Immature natural killer cell (primary cell): ENCODE measurements around the gene ANKRD28. TPM values are rescaled to one million over a fixed set of nuclear protein-coding genes. Genes with fewer than 3 reads are reported as not detected.
A peak's percentile ranks its signal among the peaks of the same experiment; 100 is the strongest.

ENCODE experiments used
- DNase-seq, 3 donors: peaks; one replicate each; pipeline ENCODE4 v3.0.0; 2022; ENCODE audit warnings: mixed read lengths in 1 of 3
- H3K27ac Mint-ChIP-seq, 6 donors: one replicate each; pipeline ENCODE4 v1.8.0; 2020; ENCODE audit warnings: mixed read lengths in 6 of 6, mild to moderate bottlenecking in 5 of 6, inconsistent platforms in 4 of 6, moderate library complexity in 3 of 6
- H3K27me3 Mint-ChIP-seq, 3 donors: one replicate each; pipeline ENCODE4 v1.8.0; 2020 to 2021; ENCODE audit warnings: low read depth in 3 of 3, mild to moderate bottlenecking in 3 of 3, mixed read lengths in 3 of 3, moderate library complexity in 3 of 3, inconsistent platforms in 1 of 3
- H3K36me3 Mint-ChIP-seq, 3 donors: one replicate each; pipeline ENCODE4 v1.8.0; 2020; ENCODE audit warnings: mixed read lengths in 3 of 3, inconsistent platforms in 2 of 3, mild to moderate bottlenecking in 2 of 3
- H3K4me1 Mint-ChIP-seq, 2 donors: one replicate each; pipeline ENCODE4 v1.8.0; 2020; ENCODE audit warnings: inconsistent platforms in 2 of 2, mild to moderate bottlenecking in 2 of 2, mixed read lengths in 2 of 2, moderate library complexity in 1 of 2
- H3K4me3 Mint-ChIP-seq, 5 donors: one replicate each; pipeline ENCODE4 v1.8.0; 2020; ENCODE audit warnings: mild to moderate bottlenecking in 5 of 5, mixed read lengths in 5 of 5, inconsistent platforms in 3 of 5, moderate library complexity in 3 of 5
- H3K9me3 Mint-ChIP-seq, 6 donors: one replicate each; pipeline ENCODE4 v1.8.0; 2020; ENCODE audit warnings: mild to moderate bottlenecking in 6 of 6, mixed read lengths in 6 of 6, inconsistent platforms in 4 of 6, moderate library complexity in 3 of 6
- polyA plus RNA-seq, 3 donors: library from polyadenylated mRNA; unstranded; fragments of 300-500 nt; fragmentation: Illumina TruSeq; gene quantifications; one replicate each; pipeline ENCODE4 v1.2.3, GENCODE V29; 2021

ANKRD28 gene
- polyA plus RNA-seq, 3 donors from 2014 or later: 5.2 to 9.6 (median 5.9) TPM

DNA sequence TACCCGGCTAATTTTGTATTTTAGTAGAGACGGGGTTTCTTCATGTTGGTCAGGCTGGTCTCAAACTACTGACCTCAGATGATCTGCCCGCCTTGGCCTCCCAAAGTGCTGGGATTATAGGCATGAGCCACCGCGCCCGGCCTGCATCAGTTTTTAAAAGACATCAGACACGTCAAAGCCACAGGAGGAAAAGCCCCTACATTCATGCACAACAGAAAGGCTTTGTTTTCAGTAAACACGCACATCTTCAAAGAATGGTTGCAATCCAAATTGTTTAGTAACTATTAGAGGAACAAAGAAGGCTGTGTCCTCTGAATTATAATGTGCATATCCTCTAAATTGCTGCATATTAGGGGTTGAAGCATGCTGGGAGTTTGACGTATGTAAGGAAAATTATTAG is 142.9 kb downstream of the ANKRD28 start:
- Mint-ChIP-seq H3K27me3 (peaks cover 6 to 13% (median 7%) of the 10 kb centered on the region in 3 donors), H3K4me1 (peaks cover 19 to 29% of the 10 kb centered on the region in 2 donors), H3K4me3 (no peak overlapping the region), H3K27ac (no peak overlapping the region), H3K9me3 (peaks cover 16 to 27% (median 20%) of the 10 kb centered on the region in 6 donors), H3K36me3 (peaks cover 14 to 35% (median 26%) of the 10 kb centered on the region in 3 donors)
- DNase-seq: no peak

DNA sequence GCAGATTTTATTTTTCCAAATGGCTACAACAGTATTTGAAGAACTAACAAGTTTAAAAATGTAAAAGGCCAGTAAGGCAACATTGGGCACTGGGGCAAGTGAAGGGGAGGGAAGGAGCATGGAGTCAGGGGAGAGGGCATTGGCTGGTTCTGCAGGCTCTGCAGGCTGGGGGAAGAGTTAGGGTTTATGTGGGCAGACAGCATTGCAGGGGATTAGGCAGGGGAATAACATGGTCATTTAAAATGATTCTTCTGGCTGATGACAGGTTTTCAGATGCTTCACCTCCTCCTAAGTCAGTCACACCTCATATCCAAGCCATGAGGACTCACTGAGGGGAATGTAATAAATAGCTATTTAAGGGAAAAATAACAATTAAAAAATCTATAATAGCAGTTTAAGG is 143.7 kb downstream of the ANKRD28 start:
- Mint-ChIP-seq H3K27me3 (peaks cover 6 to 13% (median 7%) of the 10 kb centered on the region in 3 donors), H3K36me3 (peaks cover 14 to 35% (median 31%) of the 10 kb centered on the region in 3 donors), H3K9me3 (peaks cover 16 to 27% (median 20%) of the 10 kb centered on the region in 6 donors), H3K4me1 (peaks cover 21 to 29% of the 10 kb centered on the region in 2 donors), H3K4me3 (no peak overlapping the region), H3K27ac (peak overlapping the region in 1 of 6 donors; percentile 60)
- no peak for DNase-seq

DNA sequence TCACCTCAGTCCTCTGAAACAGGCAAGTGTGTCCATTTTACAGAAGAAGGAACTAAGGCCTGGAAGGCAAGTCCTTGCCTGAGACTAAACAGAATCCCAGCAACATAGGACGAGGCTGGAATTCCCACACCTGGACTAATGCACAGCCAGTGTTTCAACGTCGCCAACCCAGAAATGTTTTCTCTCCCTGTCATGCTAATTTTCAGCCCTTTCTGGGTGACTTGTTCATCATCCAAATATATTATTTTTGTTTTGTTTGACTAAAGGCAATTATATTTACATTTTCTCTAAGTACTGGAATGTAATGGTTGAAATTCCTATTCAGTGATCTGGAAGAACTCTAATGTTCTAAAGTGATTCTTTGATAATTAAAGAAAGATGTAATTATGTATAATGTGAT is 144.5 kb downstream of the ANKRD28 start:
- Mint-ChIP-seq H3K9me3 (peaks cover 16 to 25% (median 20%) of the 10 kb centered on the region in 6 donors), H3K4me1 (peaks cover 23 to 33% of the 10 kb centered on the region in 2 donors), H3K4me3 (no peak overlapping the region), H3K36me3 (peaks cover 14 to 31% (median 29%) of the 10 kb centered on the region in 3 donors), H3K27me3 (peaks cover 6 to 13% (median 7%) of the 10 kb centered on the region in 3 donors), H3K27ac (no peak overlapping the region)
- DNase-seq: no peak

DNA sequence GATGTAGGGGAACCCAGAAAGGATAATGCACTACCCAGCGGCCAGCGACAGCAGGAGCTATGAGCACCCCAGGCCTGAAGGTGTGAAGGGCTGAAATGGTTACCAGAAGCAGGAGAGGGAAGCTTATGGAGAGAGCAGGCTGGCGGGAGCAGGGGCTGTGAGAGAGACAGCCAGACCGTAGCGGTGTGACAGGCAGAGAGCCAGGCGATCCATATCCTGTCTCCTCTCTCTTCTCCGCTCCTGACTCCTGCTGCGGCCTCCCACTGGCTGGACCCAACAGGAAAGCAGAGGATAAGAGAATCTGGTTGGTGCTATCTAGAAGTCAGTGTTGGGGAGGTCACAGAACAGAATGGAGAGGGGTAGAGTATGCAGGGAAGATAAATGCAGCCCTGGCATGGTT is 146.4 kb downstream of the ANKRD28 start:
- H3K27ac Mint-ChIP-seq: no peak overlapping the region
- no peak for DNase-seq
- peaks cover 8 to 17% (median 15%) of the 10 kb centered on the region in 3 donors for H3K27me3 Mint-ChIP-seq
- H3K4me3 Mint-ChIP-seq: no peak overlapping the region
- H3K9me3 Mint-ChIP-seq: peaks cover 9 to 16% (median 13%) of the 10 kb centered on the region in 6 donors
- H3K36me3 Mint-ChIP-seq: peaks cover 9 to 26% (median 25%) of the 10 kb centered on the region in 3 donors
- H3K4me1 Mint-ChIP-seq: peaks cover 36 to 42% of the 10 kb centered on the region in 2 donors

DNA sequence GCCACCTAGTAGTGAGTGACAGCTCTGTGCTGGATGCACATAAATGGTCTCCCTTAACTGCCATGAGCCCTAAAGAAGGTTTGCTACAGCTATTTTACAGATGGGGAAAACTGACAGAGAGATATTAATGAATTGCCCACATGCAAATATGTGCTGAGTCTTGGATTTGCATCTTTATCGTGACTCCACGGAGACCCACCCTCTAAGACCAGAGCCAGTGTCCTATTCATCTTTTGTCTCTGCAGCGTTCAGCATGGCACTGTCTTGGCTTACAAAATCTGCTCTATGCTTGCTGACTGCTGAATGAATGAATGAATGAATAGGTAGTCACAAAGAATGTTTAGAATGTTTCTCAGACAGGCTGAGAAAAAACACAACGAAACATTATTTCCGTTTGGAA is 147.9 kb downstream of the ANKRD28 start:
- Mint-ChIP-seq H3K4me1 (peaks cover 51 to 57% of the 10 kb centered on the region in 2 donors), H3K4me3 (peak overlapping the region in 3 of 5 donors; percentile 14 to 48 (median 22)), H3K9me3 (peaks cover under 1 to 3% (median 2%) of the 10 kb centered on the region in 6 donors), H3K27me3 (peaks cover 8 to 14% (median 12%) of the 10 kb centered on the region in 3 donors), H3K36me3 (peaks cover 5 to 22% (median 12%) of the 10 kb centered on the region in 3 donors), H3K27ac (no peak overlapping the region)
- no peak for DNase-seq

DNA sequence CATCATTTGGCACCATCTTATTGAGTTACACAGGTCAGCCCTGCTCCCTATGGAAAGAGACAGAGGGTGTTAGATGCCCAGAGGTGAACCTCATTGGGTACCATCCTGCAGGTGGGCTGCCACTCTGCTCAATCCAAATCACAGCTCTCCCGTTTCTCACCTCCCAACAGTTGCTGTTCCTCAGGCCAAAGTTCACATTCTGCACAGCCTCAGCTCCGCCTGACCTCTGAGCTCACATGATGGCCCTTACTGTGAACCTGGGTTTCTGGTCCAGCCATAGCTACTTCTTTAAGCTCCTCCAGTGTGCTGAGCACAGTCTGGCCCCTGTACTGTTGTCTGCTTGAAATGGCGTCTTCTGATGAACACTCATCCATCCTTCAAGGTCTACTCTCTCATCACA is 148.4 kb downstream of the ANKRD28 start:
- Mint-ChIP-seq H3K9me3 (peaks cover 0 to 2% (median under 1%) of the 10 kb centered on the region in 6 donors), H3K4me1 (peaks cover 54 to 62% of the 10 kb centered on the region in 2 donors), H3K27me3 (peaks cover 8 to 14% (median 12%) of the 10 kb centered on the region in 3 donors), H3K4me3 (peak overlapping the region in 4 of 5 donors; percentile 8 to 48 (median 18)), H3K27ac (no peak overlapping the region), H3K36me3 (peaks cover 5 to 21% (median 12%) of the 10 kb centered on the region in 3 donors)
- no peak for DNase-seq

DNA sequence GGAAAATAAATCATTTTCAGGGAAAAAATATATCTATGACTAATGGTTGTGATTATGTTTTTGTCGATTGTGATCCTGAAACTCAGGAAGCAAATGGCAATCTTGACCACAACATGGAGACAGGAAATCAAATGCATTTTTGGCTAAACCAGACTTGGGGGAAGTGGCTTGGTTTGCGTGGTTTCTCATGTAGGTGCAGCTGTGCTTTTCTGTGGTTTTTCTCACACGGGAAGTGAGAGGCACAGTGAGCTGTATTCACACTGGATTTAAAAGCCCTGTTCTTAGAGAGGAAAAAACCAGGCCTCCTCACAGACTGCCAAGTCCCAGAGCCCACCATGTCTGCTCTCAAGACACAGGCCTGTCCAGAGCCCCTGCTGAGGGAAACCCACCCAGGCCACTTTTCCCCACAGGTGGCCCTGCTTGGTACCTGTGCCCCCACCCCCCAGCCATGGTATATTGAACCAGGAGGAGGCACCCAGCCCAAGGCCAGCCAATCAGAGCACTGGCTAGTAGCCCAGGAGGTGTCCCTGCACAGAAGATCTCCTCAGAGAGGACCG is 150.1 kb downstream of the ANKRD28 start:
- peak overlapping the region; percentile 17 to 79 (median 48) for H3K27ac Mint-ChIP-seq
- H3K36me3 Mint-ChIP-seq: peaks cover 3 to 26% (median 4%) of the 10 kb centered on the region in 3 donors
- H3K27me3 Mint-ChIP-seq: peaks cover 8 to 12% (median 10%) of the 10 kb centered on the region in 3 donors
- peak; percentile 71 to 73 (median 72) for DNase-seq
- no peaks in the 10 kb centered on the region for H3K9me3 Mint-ChIP-seq
- peaks cover 54 to 62% of the 10 kb centered on the region in 2 donors for H3K4me1 Mint-ChIP-seq
- peak overlapping the region; percentile 70 to 83 (median 77) for H3K4me3 Mint-ChIP-seq

DNA sequence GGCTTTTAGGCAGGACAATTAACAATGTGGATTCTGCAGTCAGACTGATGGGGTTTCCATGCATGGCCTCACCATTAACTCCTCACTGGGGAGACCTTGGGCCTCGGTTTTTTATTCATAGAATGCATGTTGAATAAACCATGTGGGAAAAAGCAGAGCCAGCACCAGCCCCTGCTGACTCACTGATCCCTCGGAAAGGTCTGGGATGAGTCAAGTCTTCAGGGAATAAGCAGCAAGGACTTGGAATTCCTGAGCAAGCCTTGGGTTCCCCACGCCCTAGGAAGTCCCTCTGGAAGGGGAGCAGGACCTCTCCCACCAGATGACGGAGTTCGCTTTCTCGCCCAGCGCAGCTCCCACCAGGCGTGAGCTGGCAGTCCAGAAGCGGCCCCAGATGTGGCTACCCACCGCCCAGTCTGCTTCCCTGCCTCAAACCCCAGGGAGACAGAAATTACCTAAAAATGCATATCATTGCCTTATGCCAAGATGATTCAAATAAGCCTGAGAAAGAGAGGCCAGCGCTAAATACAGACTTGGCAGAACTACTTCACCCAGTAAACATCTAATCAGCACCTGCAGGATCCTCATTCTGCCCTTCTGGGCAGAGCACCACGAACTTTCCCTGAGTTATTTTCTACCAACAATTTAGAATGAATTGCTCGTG is 150.8 kb downstream of the ANKRD28 start:
- Mint-ChIP-seq H3K4me1 (peaks cover 54 to 62% of the 10 kb centered on the region in 2 donors), H3K27me3 (peaks cover 8 to 10% (median 10%) of the 10 kb centered on the region in 3 donors)

DNA sequence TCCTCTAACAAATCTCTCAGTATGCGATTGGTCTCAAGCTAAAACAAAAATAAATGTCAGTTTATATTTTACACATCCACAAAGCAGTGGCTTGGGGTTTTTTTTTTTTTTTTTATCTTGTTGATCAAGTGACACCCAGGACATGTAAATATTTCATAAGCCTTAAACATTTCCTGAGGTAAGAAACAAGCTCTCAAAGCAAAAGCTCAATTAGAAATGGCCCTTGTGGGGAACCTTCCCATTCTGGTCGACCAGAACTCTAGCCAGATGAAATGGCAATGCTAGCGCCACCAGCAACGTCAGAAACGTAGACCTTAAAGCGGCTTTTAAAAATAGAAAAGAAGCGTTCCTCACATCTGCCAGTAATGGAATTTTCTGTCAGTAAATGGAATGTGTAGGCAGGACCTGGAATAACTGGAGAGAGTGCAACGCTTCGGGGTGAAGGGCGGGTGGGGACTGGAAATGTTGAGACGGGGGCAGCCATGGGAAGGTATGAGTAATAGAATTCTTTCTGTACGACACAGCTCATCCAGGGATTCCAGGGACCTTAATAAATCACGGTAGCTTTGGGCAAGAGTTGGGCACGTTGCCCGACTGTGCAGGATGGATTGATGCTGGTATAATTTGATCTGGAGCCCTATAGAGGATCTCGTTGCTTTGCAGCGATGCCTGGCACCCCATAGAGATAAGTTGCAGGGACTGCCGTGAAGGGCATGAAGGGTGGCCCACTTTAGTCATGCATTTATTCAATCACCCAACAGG is 151.9 kb downstream of the ANKRD28 start:
- H3K4me1 Mint-ChIP-seq: peaks cover 54 to 62% of the 10 kb centered on the region in 2 donors
- H3K27ac Mint-ChIP-seq: peak overlapping the region; percentile 41 to 87 (median 66)
- peaks cover 3 to 31% (median 14%) of the 10 kb centered on the region in 3 donors for H3K36me3 Mint-ChIP-seq

More for the DNA sequence above, 150.8 kb downstream of the ANKRD28 start:
- Mint-ChIP-seq H3K36me3 (peaks cover 3 to 32% (median 7%) of the 10 kb centered on the region in 3 donors), H3K27ac (peak overlapping the region; percentile 17 to 79 (median 42)), H3K4me3 (peak overlapping the region; percentile 70 to 83 (median 77)), H3K9me3 (no peaks in the 10 kb centered on the region)
- no peak for DNase-seq

DNA sequence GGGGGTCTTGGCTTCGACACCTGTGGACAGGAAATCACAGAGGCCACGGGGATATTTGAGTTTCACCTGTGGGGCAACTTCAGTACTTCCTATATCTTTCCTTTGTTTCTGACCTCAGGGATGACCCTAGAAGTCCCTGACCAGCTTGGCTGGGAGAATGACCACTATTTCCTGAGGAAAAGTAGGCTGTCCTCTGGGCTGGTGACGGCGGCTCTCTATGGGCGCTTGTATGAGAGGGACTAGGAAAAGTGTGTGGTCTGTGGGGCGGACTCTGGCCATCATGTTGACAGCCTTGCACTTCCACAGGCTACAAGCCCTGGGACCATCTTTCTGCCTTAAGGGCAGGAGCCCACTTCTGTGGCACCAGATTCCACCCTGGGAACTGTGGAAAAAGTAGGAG is 152.5 kb downstream of the ANKRD28 start:
- Mint-ChIP-seq H3K9me3 (no peaks in the 10 kb centered on the region), H3K4me3 (peak overlapping the region; percentile 70 to 83 (median 77)), H3K27ac (peak overlapping the region in 5 of 6 donors; percentile 41 to 87 (median 60)), H3K27me3 (peaks cover 2 to 7% (median 4%) of the 10 kb centered on the region in 3 donors), H3K36me3 (peaks cover 3 to 31% (median 11%) of the 10 kb centered on the region in 3 donors), H3K4me1 (peaks cover 54 to 58% of the 10 kb centered on the region in 2 donors)
- no peak for DNase-seq

More for the DNA sequence above, 151.9 kb downstream of the ANKRD28 start:
- H3K4me3 Mint-ChIP-seq: peak overlapping the region; percentile 70 to 83 (median 77)
- no peaks in the 10 kb centered on the region for H3K9me3 Mint-ChIP-seq
- DNase-seq: peak; percentile 28 to 34 (median 28)
- H3K27me3 Mint-ChIP-seq: peaks cover 2 to 7% (median 4%) of the 10 kb centered on the region in 3 donors

DNA sequence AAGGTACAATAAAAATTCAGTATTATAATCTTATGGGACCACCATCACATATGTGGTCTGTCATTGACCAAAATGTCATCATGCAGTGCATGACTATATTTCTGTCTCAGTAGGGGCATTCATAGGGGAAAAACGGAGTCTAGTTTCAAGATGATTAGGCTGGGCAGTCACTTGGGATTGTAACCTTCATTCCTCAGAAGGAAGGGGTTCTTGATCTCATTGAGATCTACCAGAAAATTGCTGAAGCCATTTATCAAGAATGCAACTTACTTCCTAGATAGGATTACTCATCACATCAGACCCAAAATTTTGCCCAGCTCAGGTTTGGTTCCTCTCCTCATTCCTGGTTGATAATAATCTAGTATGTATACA is 158.9 kb downstream of the ANKRD28 start:
- Mint-ChIP-seq H3K36me3 (peaks cover 3 to 23% (median 10%) of the 10 kb centered on the region in 3 donors), H3K4me3 (no peak overlapping the region), H3K9me3 (no peaks in the 10 kb centered on the region), H3K27me3 (no peaks in the 10 kb centered on the region), H3K27ac (no peak overlapping the region), H3K4me1 (peaks cover 36 to 39% of the 10 kb centered on the region in 2 donors)
- no peak for DNase-seq

DNA sequence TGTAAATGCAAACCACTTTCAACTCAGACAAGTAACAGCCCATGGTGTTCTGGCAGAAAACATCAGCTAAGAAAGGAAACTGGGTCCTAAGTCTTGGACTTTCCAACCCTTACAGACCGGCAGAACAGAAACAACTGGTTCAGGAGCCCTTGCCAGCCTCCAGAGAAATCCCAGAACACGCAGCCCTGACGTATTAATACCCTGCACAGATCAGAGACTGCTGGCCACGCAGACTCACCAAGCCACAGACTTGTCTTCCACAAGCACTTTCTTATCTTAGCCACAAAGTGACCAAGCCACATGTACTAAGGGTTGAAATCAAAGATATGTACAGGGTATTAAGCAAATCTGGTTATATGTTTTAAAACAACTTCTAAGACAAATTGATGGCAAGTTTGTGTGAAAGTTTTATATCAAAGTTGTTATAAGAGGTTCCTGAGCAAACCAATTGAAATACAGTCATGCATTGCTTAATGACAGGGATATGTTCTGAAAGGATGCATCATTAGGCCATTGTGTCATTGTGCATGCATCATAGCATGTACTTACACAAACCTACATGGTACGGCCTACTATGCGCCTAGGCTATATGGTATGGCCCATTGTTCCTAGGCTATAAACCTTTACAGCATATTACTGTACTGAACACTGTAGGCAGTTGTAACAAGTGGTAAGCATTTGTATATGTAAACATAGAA is 159.4 kb downstream of the ANKRD28 start:
- Mint-ChIP-seq H3K27me3 (no peaks in the 10 kb centered on the region), H3K9me3 (no peaks in the 10 kb centered on the region), H3K4me3 (peak overlapping the region in 1 of 5 donors; percentile 33), H3K27ac (no peak overlapping the region), H3K36me3 (peaks cover 3 to 23% (median 10%) of the 10 kb centered on the region in 3 donors), H3K4me1 (peaks cover 36 to 39% of the 10 kb centered on the region in 2 donors)
- no peak for DNase-seq
